Neural cell (in vitro differentiated cells): ENCODE data around the gene PRDM2. TPM values are rescaled to one million over a fixed set of nuclear protein-coding genes. Genes with fewer than 3 reads are reported as not detected.

Experiments used
- H2AFZ ChIP-seq: fragments of 200-600, 300-800 bp; sonication (generic), shearing (Covaris generic); 2 replicates; pipeline ENCODE4 v1.6.0; 2014; ENCODE audit warnings: low read depth, mild to moderate bottlenecking, antibody characterized with exemption, low read length, moderate library complexity
- H3F3A ChIP-seq: fragments of 200-600 bp; shearing (Covaris generic); 2 replicates; pipeline ENCODE4 v1.6.1; 2016; ENCODE audit warnings: mild to moderate bottlenecking, moderate library complexity, mixed read lengths, antibody characterized with exemption, low read length; ENCODE audit not compliant: insufficient read depth, poor library complexity, severe bottlenecking
- H3K27ac ChIP-seq: fragments of 200-600, 300-800 bp; sonication (generic), shearing (Covaris generic); 2 replicates; pipeline ENCODE4 v1.5.1; 2014; ENCODE audit warnings: mild to moderate bottlenecking, low read length, moderate library complexity
- H3K27me3 ChIP-seq: fragments of 300-800, 200-600 bp; sonication (generic), shearing (Covaris generic); 2 replicates; pipeline ENCODE4 v1.6.0; 2014; ENCODE audit warnings: mild to moderate bottlenecking, low read depth, low read length, moderate library complexity; ENCODE audit not compliant: insufficient read depth
- H3K36me3 ChIP-seq: fragments of 300-800, 200-600 bp; sonication (generic), shearing (Covaris generic); 2 replicates; pipeline ENCODE4 v1.5.1; 2014; ENCODE audit warnings: mild to moderate bottlenecking, antibody characterized with exemption, low read length, moderate library complexity; ENCODE audit not compliant: insufficient read depth
- H3K4me2 ChIP-seq: fragments of 300-800, 200-600 bp; sonication (generic), shearing (Covaris generic); 2 replicates; pipeline ENCODE4 v1.6.0; 2014; ENCODE audit warnings: mild to moderate bottlenecking, low read length
- H3K4me3 ChIP-seq: fragments of 300-800, 200-600 bp; sonication (generic), shearing (Covaris generic); 2 replicates; pipeline ENCODE4 v1.5.1; 2014; ENCODE audit warnings: mild to moderate bottlenecking, low read length, moderate library complexity
- H3K79me2 ChIP-seq: fragments of 200-600 bp; shearing (Covaris generic); replicated peaks from 2 replicates; pipeline ENCODE4 v1.6.0; 2014; ENCODE audit warnings: mild to moderate bottlenecking, low read length, moderate library complexity; ENCODE audit not compliant: insufficient read depth
- H3K9ac ChIP-seq: fragments of 300-800, 200-600 bp; sonication (generic), shearing (Covaris generic); 2 replicates; pipeline ENCODE4 v1.6.1; 2016; ENCODE audit warnings: mild to moderate bottlenecking, low read length, mixed read lengths
- H3K9me2 ChIP-seq: fragments of 200-600 bp; shearing (Covaris generic); 2 replicates; pipeline ENCODE4 v1.6.1; 2016; ENCODE audit warnings: mild to moderate bottlenecking, low read length, mixed read lengths; ENCODE audit not compliant: insufficient read depth
- H3K9me3 ChIP-seq: fragments of 200-600, 300-800 bp; sonication (generic), shearing (Covaris generic); 2 replicates; pipeline ENCODE4 v1.6.1; 2016; ENCODE audit warnings: mild to moderate bottlenecking, mixed run types, low read length, moderate library complexity, mixed read lengths
- H4K20me1 ChIP-seq: fragments of 200-600 bp; shearing (Covaris generic); 2 replicates; pipeline ENCODE4 v1.6.1; 2016; ENCODE audit warnings: mild to moderate bottlenecking, mixed run types; ENCODE audit not compliant: insufficient read depth
- CTCF ChIP-seq: fragments of 450-650 bp; IDR thresholded peaks from 2 replicates; pipeline ENCODE4 v1.5.1; 2014; ENCODE audit warnings: antibody characterized with exemption, mild to moderate bottlenecking, moderate library complexity; ENCODE audit not compliant: poor library complexity, severe bottlenecking
- EP300 ChIP-seq: fragments of 450-650 bp; conservative IDR thresholded peaks from 2 replicates; pipeline ENCODE4 v1.6.1; 2014; ENCODE audit warnings: antibody characterized with exemption, mild to moderate bottlenecking, moderate library complexity; ENCODE audit not compliant: poor library complexity, severe bottlenecking
- EZH2 ChIP-seq: fragments of 200-600, 300-800 bp; shearing (Covaris generic), sonication (generic); IDR thresholded peaks from 2 replicates; pipeline ENCODE4 v1.6.1; 2014; ENCODE audit warnings: antibody characterized with exemption, low read length, borderline replicate concordance, mild to moderate bottlenecking; ENCODE audit not compliant: insufficient read depth, poor library complexity, severe bottlenecking
- MXI1 ChIP-seq: fragments of 450-650 bp; conservative IDR thresholded peaks from 2 replicates; pipeline ENCODE4 v1.6.1; 2014; ENCODE audit warnings: antibody characterized with exemption, mild to moderate bottlenecking; ENCODE audit not compliant: poor library complexity, severe bottlenecking
- POLR2AphosphoS5 ChIP-seq: IDR thresholded peaks from 2 replicates; pipeline ENCODE4 v1.6.1; 2012
- RAD21 ChIP-seq: fragments of 450-650 bp; conservative IDR thresholded peaks from 2 replicates; pipeline ENCODE4 v1.6.1; 2014; ENCODE audit warnings: antibody characterized with exemption, mild to moderate bottlenecking, moderate library complexity
- REST ChIP-seq: IDR thresholded peaks from 2 replicates; pipeline ENCODE4 v1.6.1; 2012; ENCODE audit warnings: borderline replicate concordance
- SMC3 ChIP-seq: fragments of 450-650 bp; conservative IDR thresholded peaks from 2 replicates; pipeline ENCODE4 v1.6.1; 2014; ENCODE audit warnings: antibody characterized with exemption, mild to moderate bottlenecking, moderate library complexity; ENCODE audit not compliant: poor library complexity
- TAF1 ChIP-seq: IDR thresholded peaks from 2 replicates; pipeline ENCODE4 v1.6.1; 2012; ENCODE audit warnings: low read depth
- polyA plus RNA-seq: library from polyadenylated mRNA; depleted of rRNA; stranded (reverse); fragments of >200 nt; gene quantifications from 2 replicates; pipeline ENCODE4 v1.2.3, GENCODE V29; 2014

PRDM2 gene
- polyA plus RNA-seq, 1 donor from 2014 or later = 10.7 TPM

DNA sequence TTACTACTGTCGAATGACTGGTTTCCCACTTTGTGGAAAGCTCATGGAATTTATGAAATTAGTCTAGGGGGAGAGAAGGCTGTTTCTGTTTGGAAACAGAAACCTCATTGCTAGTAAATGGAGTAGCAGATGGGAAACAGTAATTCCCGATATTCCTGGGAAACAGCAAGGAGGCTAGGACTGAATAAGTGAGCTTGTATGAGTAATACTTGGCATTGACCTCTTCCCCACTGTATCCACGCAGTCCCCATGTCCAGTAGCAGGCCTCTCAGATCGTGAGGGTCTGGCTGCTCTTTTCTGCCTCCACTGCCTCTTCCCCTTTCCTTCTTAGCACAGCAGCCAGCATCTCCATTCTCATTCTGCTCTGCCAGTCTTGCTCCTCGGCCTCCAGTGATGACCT lies 75.5 kb downstream of the PRDM2 start:
- no peak overlapping the region for H2AFZ ChIP-seq
- H3K27ac ChIP-seq = no peak overlapping the region
- TF ChIP-seq SMC3 (no peak), MXI1 (no peak), RAD21 (no peak), EP300 (no peak), EZH2 (no peak), CTCF (no peak), REST (no peak), POLR2AphosphoS5 (no peak), TAF1 (no peak)
- H3K79me2 ChIP-seq = peaks cover 19% of the 10 kb centered on the region
- no peak overlapping the region for H3K4me2 ChIP-seq
- no peaks in the 10 kb centered on the region for H3K27me3 ChIP-seq
- no peak overlapping the region for H3K4me3 ChIP-seq
- H3K9me2 ChIP-seq = no peaks in the 10 kb centered on the region
- no peaks in the 10 kb centered on the region for H3K9me3 ChIP-seq
- no peaks in the 10 kb centered on the region for H3F3A ChIP-seq
- H4K20me1 ChIP-seq = no peaks in the 10 kb centered on the region
- no peaks in the 10 kb centered on the region for H3K36me3 ChIP-seq
- H3K9ac ChIP-seq = no peak overlapping the region

DNA sequence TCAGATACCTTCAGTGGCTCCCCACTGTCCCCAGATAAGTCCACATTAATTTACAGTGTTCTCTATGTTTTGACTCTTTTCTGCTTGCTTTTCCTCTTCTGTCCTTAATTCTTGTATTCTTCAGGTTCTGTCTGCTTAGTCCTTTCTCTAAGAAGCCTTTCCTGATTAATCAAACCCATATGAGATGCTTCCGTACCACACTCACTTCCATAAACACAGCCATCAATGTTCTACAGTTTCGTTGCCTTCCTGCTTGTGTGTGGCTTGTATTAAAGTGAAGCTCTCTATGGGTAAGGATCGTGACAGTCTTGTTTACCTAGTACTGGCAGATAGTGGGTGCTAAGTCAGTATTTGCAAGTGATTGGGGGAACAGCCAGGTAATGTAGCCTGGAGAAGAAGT lies 75.9 kb downstream of the PRDM2 start:
- H3K27me3 ChIP-seq = no peaks in the 10 kb centered on the region
- TF ChIP-seq MXI1 (no peak), EP300 (no peak), CTCF (no peak), SMC3 (no peak), EZH2 (no peak), POLR2AphosphoS5 (no peak), REST (no peak), TAF1 (no peak), RAD21 (no peak)
- H3K4me3 ChIP-seq = no peak overlapping the region
- H3K79me2 ChIP-seq = peaks cover 15% of the 10 kb centered on the region
- no peak overlapping the region for H3K4me2 ChIP-seq
- no peaks in the 10 kb centered on the region for H3K36me3 ChIP-seq
- H3K9me3 ChIP-seq = no peaks in the 10 kb centered on the region
- H3K9me2 ChIP-seq = no peaks in the 10 kb centered on the region
- H2AFZ ChIP-seq = no peak overlapping the region
- no peaks in the 10 kb centered on the region for H3F3A ChIP-seq
- no peak overlapping the region for H3K27ac ChIP-seq
- no peak overlapping the region for H3K9ac ChIP-seq
- H4K20me1 ChIP-seq = no peaks in the 10 kb centered on the region
